K562 (cell line): Measurements from ENCODE around the gene SLC19A1. TPM values are rescaled to one million over a fixed set of nuclear protein-coding genes. Genes with fewer than 3 reads are reported as not detected.
A peak's percentile ranks its signal among the peaks of the same experiment; 100 is the strongest.

Experiments
- ARHGAP35 ChIP-seq: fragments of 450-650 bp; IDR thresholded peaks from 2 replicates; pipeline ENCODE4 v1.6.1; 2018; ENCODE audit not compliant: partially characterized antibody
- DDX20 ChIP-seq: fragments of 450-650 bp; IDR thresholded peaks from 2 replicates; pipeline ENCODE4 v1.6.1; 2016; ENCODE audit warnings: missing genetic modification characterization, low read depth, mild to moderate bottlenecking, missing compliant biosample characterization, moderate library complexity
- E2F6 ChIP-seq, 2 experiments: IDR thresholded peaks; 2 replicates each; pipeline ENCODE4 v1.6.1; 2011; ENCODE audit warnings: borderline replicate concordance in 1 of 2, control low read depth in 1 of 2, low read depth in 1 of 2, low read length in 1 of 2, mild to moderate bottlenecking in 1 of 2, mixed read lengths in 1 of 2, moderate library complexity in 1 of 2; ENCODE audit not compliant: insufficient read depth in 1 of 2, insufficient read length in 1 of 2, poor library complexity in 1 of 2, severe bottlenecking in 1 of 2; ENCODE audit errors: extremely low read depth in 1 of 2
- FOSL1 ChIP-seq: fragments of 200-800 bp; sonication (Bioruptor generic); conservative IDR thresholded peaks from 2 replicates; pipeline ENCODE4 v1.6.1; 2016; ENCODE audit warnings: missing genetic modification characterization, missing compliant biosample characterization
- FOXK2 ChIP-seq, 2 experiments: fragments of 450-650 bp; IDR thresholded peaks in 1 of 2; conservative IDR thresholded peaks in 1 of 2; 2 replicates each; pipeline ENCODE4 v1.6.1; 2016; ENCODE audit warnings: low read depth in 2 of 2, mild to moderate bottlenecking in 1 of 2
- HDAC2 ChIP-seq: fragments of 450-650 bp; IDR thresholded peaks from 2 replicates; pipeline ENCODE4 v1.6.1; 2016; ENCODE audit warnings: mild to moderate bottlenecking
- HES1 ChIP-seq: fragments of 450-650 bp; IDR thresholded peaks from 2 replicates; pipeline ENCODE4 v1.6.1; 2016; ENCODE audit warnings: low read depth, mild to moderate bottlenecking, moderate library complexity
- HLTF ChIP-seq: fragments of 450-650 bp; IDR thresholded peaks from 2 replicates; pipeline ENCODE4 v1.6.1; 2016
- JUN ChIP-seq, 2 experiments: sonication (generic) in 1 of 2; formaldehyde crosslinking in 1 of 2; IDR thresholded peaks; 2 replicates each; pipeline versions ENCODE4 v1.6.1 to v1.8.0; 2012 to 2022; ENCODE audit warnings: borderline replicate concordance in 2 of 2, mild to moderate bottlenecking in 2 of 2, improper control_type of control experiment in 1 of 2, low read depth in 1 of 2, low read length in 1 of 2, missing genetic modification reagents in 1 of 2
- KLF10 ChIP-seq: fragments of 250-450 bp; sonication (Bioruptor Pico); IDR thresholded peaks from 2 replicates; pipeline ENCODE4 v1.6.1; 2021; ENCODE audit warnings: matching md5 sums
- NCOA6 ChIP-seq: fragments of 450-650 bp; IDR thresholded peaks from 2 replicates; pipeline ENCODE4 v1.6.1; 2017; ENCODE audit warnings: mild to moderate bottlenecking
- NFIC ChIP-seq: fragments of 450-650 bp; IDR thresholded peaks from 2 replicates; pipeline ENCODE4 v1.6.1; 2017; ENCODE audit warnings: mild to moderate bottlenecking, inconsistent platforms
- SIN3A ChIP-seq, 2 experiments: fragments of 150-350 bp in 1 of 2; IDR thresholded peaks; 2 replicates each; pipeline ENCODE4 v1.6.1; 2011 to 2016; ENCODE audit warnings: borderline replicate concordance in 2 of 2, low read depth in 2 of 2, low read length in 2 of 2, mild to moderate bottlenecking in 2 of 2, moderate library complexity in 2 of 2; ENCODE audit not compliant: control insufficient read depth in 1 of 2
- SMC3 ChIP-seq: conservative IDR thresholded peaks from 2 replicates; pipeline ENCODE4 v1.6.1; 2011; ENCODE audit warnings: low read depth, low read length, improper control_type of control experiment; ENCODE audit not compliant: insufficient read depth
- SP1 ChIP-seq: sonication (generic); formaldehyde crosslinking; IDR thresholded peaks from 2 replicates; pipeline ENCODE4 v1.8.1; 2022; ENCODE audit warnings: mild to moderate bottlenecking, missing genetic modification reagents
- SRF ChIP-seq, 2 experiments: fragments of 250-450, 450-650 bp in 1 of 2; sonication (Bioruptor Pico) in 1 of 2; sonication (generic) in 1 of 2; formaldehyde crosslinking; IDR thresholded peaks; 2 replicates each; pipeline versions ENCODE4 v1.5.0 to v1.5.1; 2020 to 2022; ENCODE audit warnings: mild to moderate bottlenecking in 1 of 2, missing genetic modification reagents in 1 of 2
- TBP ChIP-seq: optimal IDR thresholded peaks from 2 replicates; pipeline ENCODE3; 2011; ENCODE audit warnings: low read depth, low read length, improper control_type of control experiment
- ZBTB2 ChIP-seq: fragments of 450-650 bp; IDR thresholded peaks from 2 replicates; pipeline ENCODE4 v1.6.1; 2016; ENCODE audit warnings: antibody characterized with exemption
- ZC3H8 ChIP-seq: fragments of 450-650 bp; IDR thresholded peaks from 2 replicates; pipeline ENCODE4 v1.6.1; 2017
- ZNF655 ChIP-seq: fragments of 250-450 bp; sonication (Bioruptor Pico); IDR thresholded peaks from 2 replicates; pipeline ENCODE4 v1.5.0; 2021
- polyA plus RNA-seq, 8 experiments: library from polyadenylated mRNA; depleted of rRNA in 4 of 8; stranded (reverse) in 5 of 8; unstranded in 3 of 8; fragments of >200 nt; fragmentation: Nextera tagmentation in 2 of 8; fragmentation: Illumina TruSeq in 1 of 8; extraction: Ambion mirVana in 2 of 8; extraction: Trizol in 1 of 8; gene quantifications; 2 replicates each; pipeline versions ENCODE4 v1.2.1 to v1.2.3, GENCODE V29; 2011 to 2014; ENCODE audit warnings: inconsistent platforms in 1 of 8, missing spikeins in 1 of 8
- total RNA-seq, 7 experiments: library from RNA; depleted of rRNA in 6 of 7; stranded (reverse); fragments of >200 nt in 6 of 7; fragmentation: Illumina TruSeq in 2 of 7; extraction: Trizol in 2 of 7; gene quantifications; 2 replicates each; pipeline versions ENCODE4 v1.2.1 to v1.2.3, GENCODE V29; 2011 to 2021; ENCODE audit warnings: low replicate concordance in 1 of 7

Gene SLC19A1
- total and polyA plus RNA-seq, 9 of the 15 experiments (the other 6 are each of a cell fraction or from before 2014, with no cell fraction given), result 0.65 to 88.7 (median 12.0) TPM

- peak; percentile 78 to 87 for TF ChIP-seq E2F6 (IDR thresholded peaks at IDR 0.05; ENCODE audit: borderline replicate concordance in 1 of 2, extremely low read depth in 1 of 2, insufficient read depth in 1 of 2, insufficient read length in 1 of 2, low read depth in 1 of 2, low read length in 1 of 2, poor library complexity in 1 of 2, severe bottlenecking in 1 of 2)
- no peak for TF ChIP-seq FOSL1 (tag)
- TF ChIP-seq ZBTB2, result peak; percentile 74; the same call in 1 of the 2 replicates
- TF ChIP-seq NCOA6, result no peak
- TF ChIP-seq SP1 (CRISPR knock-in tag), result peak; percentile 70
- TF ChIP-seq NFIC, result peak; percentile 75
- TF ChIP-seq SMC3, result 0 out of 2 replicates have a peak, but pooled peaks have one; percentile 15
- TF ChIP-seq SRF (CRISPR knock-in tag; IDR thresholded peaks at IDR 0.05), result no peak
- TF ChIP-seq ARHGAP35, result no peak
- TF ChIP-seq SIN3A (IDR thresholded peaks at IDR 0.05; ENCODE audit: borderline replicate concordance in 2 of 2, control insufficient read depth in 1 of 2, low read depth in 2 of 2, low read length in 2 of 2), result peak; percentile 96 to 99
- no peak for TF ChIP-seq KLF10 (CRISPR knock-in tag)
- TF ChIP-seq HDAC2, result peak; percentile 97
- TF ChIP-seq HLTF, result 0 out of 2 replicates have a peak, but pooled peaks have one; percentile 24
- TF ChIP-seq TBP, result peak; percentile 36
- TF ChIP-seq FOXK2 (conservative IDR thresholded peaks at IDR 0.05 in 1 of 2, IDR thresholded peaks at IDR 0.05 in 1 of 2; ENCODE audit: low read depth in 2 of 2), result peak in 1 of 2 experiments; percentile 39; a peak in 1 of 4 replicates
- TF ChIP-seq JUN (IDR thresholded peaks at IDR 0.05; ENCODE audit: borderline replicate concordance, low read depth, low read length), result peak; percentile 73; the same call in 1 of the 2 replicates
- TF ChIP-seq JUN (CRISPR knock-in tag; IDR thresholded peaks at IDR 0.05; ENCODE audit: borderline replicate concordance), result no peak
- TF ChIP-seq ZC3H8, result no peak
- no peak for TF ChIP-seq ZNF655 (CRISPR knock-in tag)
- no peak for TF ChIP-seq HES1
- no peak for TF ChIP-seq DDX20
Measured at GRCh38 chr21:45541221-45542039, 810 bp downstream of the SLC19A1 start (continued).
